ENCODE data around the gene EDDM3A. TPM values are rescaled to one million over a fixed set of nuclear protein-coding genes. Genes with fewer than 3 reads are reported as not detected.

Gene EDDM3A
- total and polyA plus RNA-seq, 3 donors from 2014 or later: 0.39 to 1.9 TPM; not detected in 1

DNA sequence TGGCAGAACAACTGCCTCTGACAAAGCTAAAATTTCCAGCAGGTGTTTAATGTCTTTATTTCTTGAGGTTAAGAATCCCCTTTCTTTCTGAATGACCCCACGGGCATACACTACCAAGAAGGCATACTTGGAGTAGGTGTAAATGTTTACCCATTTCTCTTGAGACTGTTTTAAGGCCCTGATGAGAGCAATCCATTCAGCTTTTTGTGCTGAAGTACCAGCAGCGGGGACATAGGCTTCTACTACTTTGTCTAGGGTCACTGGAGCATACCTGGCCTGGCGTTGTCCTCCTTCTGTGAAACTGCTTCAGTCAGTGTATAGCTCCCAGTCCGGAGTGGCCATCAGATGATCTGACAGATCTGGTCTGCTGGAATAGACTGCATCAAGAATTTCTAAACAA, 34.4 kb upstream of the EDDM3A start:
- no peaks in the 10 kb centered on the region for H3K4me1 ChIP-seq
- H3K27me3 ChIP-seq: no peaks in the 10 kb centered on the region
- H3K27ac ChIP-seq: no peak overlapping the region
- no peaks in the 10 kb centered on the region for H3K9me3 ChIP-seq
- WGBS, 2 donors: 78 to 90% methylated on average over 4 of the region's 4 CpGs
- TF ChIP-seq, protein P1, sequence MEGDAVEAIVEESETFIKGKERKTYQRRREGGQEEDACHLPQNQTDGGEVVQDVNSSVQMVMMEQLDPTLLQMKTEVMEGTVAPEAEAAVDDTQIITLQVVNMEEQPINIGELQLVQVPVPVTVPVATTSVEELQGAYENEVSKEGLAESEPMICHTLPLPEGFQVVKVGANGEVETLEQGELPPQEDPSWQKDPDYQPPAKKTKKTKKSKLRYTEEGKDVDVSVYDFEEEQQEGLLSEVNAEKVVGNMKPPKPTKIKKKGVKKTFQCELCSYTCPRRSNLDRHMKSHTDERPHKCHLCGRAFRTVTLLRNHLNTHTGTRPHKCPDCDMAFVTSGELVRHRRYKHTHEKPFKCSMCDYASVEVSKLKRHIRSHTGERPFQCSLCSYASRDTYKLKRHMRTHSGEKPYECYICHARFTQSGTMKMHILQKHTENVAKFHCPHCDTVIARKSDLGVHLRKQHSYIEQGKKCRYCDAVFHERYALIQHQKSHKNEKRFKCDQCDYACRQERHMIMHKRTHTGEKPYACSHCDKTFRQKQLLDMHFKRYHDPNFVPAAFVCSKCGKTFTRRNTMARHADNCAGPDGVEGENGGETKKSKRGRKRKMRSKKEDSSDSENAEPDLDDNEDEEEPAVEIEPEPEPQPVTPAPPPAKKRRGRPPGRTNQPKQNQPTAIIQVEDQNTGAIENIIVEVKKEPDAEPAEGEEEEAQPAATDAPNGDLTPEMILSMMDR (IDR thresholded peaks at IDR 0.05): no peak
- no peak for TF ChIP-seq POLR2A (IDR thresholded peaks at IDR 0.05)
- no peak overlapping the region for H3K4me3 ChIP-seq
- no peaks in the 10 kb centered on the region for H3K36me3 ChIP-seq (ENCODE audit: low read depth, missing control alignments)
- intact Hi-C loops (cut with DNase I; ENCODE audit: low total_unique reads): no loop called here
- no peak for DNase-seq

DNA sequence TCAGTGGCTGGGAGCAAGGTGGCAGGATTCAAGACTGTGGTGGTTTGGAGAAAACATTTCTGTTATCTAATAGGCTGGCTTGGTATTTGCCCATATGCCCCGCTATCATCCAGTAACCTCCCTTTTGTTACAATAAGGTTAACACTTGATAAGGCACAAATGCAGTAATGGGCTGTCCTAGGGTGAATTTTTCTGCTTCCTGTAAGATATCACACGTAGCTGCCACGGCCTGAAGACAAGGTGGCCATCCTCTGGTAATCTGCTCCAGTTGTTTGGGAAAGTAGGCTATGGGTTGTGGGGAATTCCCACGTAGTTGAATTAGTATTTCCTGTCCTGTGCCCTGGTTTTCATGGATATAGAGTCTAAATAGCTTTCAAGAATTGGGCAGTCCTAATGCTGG, 34.0 kb upstream of the EDDM3A start:
- intact Hi-C loops (cut with DNase I; ENCODE audit: low total_unique reads): no loop called here
- no peak for DNase-seq
- Histone ChIP-seq H3K4me1 (no peaks in the 10 kb centered on the region), H3K9me3 (no peaks in the 10 kb centered on the region), H3K27ac (no peak overlapping the region), H3K27me3 (no peaks in the 10 kb centered on the region), H3K36me3 (ENCODE audit: low read depth, missing control alignments) (no peaks in the 10 kb centered on the region), H3K4me3 (no peak overlapping the region)
- WGBS, 2 donors: 74 to 75% methylated on average over 4 of the region's 4 CpGs
- TF ChIP-seq, protein P1 (IDR thresholded peaks at IDR 0.05): no peak
- no peak for TF ChIP-seq POLR2A (IDR thresholded peaks at IDR 0.05)

DNA sequence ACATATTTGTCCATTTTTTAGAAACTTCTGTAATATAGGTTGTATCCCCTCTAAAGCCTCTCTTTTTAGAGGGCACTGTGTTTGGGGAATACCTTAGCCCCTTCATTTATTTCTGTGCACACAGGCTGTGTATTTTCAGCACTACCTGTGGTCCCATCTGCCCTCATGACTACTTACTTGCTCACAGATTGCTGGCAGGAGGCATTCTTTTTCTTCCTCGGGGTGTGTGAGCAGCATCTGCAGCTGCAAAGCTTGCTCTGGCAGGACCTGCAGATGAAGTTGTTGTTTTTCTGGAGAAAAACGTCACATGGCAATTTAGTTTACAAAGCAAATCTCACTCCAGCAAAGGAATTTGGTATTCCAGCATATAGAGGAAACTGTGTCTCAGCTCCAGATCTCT, 32.8 kb upstream of the EDDM3A start:
- no peaks in the 10 kb centered on the region for H3K36me3 ChIP-seq (ENCODE audit: low read depth, missing control alignments)
- H3K4me1 ChIP-seq: no peaks in the 10 kb centered on the region
- WGBS, 2 donors: 23 to 26% methylated on average over 2 of the region's 2 CpGs
- TF ChIP-seq, protein P1 (IDR thresholded peaks at IDR 0.05): no peak
- no peak for TF ChIP-seq POLR2A (IDR thresholded peaks at IDR 0.05)
- H3K4me3 ChIP-seq: no peak overlapping the region
- no peak overlapping the region for H3K27ac ChIP-seq
- H3K9me3 ChIP-seq: no peaks in the 10 kb centered on the region
- DNase-seq: no peak
- H3K27me3 ChIP-seq: no peaks in the 10 kb centered on the region
- intact Hi-C loops (cut with DNase I; ENCODE audit: low total_unique reads): no loop called here

DNA sequence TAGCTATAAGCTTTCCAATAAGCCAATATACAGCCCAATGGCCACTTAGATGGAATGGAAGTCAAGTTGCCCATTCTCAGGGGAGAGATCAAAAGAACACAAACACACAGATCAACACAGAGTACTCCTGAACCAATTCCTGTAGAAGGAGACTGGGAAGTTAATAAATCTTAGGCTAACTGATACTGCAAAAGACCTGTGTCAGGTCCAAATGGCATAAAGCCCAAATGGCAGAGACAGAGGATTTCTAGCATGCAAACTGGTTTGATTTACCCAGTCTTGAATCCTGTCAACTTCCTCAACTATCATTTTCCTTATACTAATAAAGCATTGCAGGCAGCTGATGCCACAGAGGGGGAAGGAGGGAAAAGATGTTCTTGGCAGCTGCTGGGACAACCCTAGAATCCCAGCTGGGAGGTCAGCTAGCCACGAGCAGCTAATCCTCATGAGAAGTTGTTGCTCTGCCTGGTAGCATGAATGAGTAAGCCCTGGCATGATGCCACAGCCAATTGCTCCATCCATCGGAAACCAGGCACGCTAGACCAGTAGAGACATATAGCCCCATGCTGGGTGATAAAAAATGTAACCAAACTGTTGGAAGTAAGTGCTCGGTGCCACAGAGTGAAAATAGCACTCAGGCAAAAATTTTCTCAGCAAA, 31.0 kb upstream of the EDDM3A start:
- peak; percentile 65 for DNase-seq
- peak overlapping the region in 1 of 2 donors; percentile 66 for H3K27ac ChIP-seq
- no peaks in the 10 kb centered on the region for H3K4me1 ChIP-seq
- H3K36me3 ChIP-seq (ENCODE audit: low read depth, missing control alignments): no peaks in the 10 kb centered on the region
- 54 to 58% methylated on average over 4 of the region's 4 CpGs for WGBS, 2 donors
- H3K27me3 ChIP-seq: no peaks in the 10 kb centered on the region
- no peaks in the 10 kb centered on the region for H3K9me3 ChIP-seq
- TF ChIP-seq POLR2A (IDR thresholded peaks at IDR 0.05): no peak
- TF ChIP-seq, protein P1 (IDR thresholded peaks at IDR 0.05): no peak
- H3K4me3 ChIP-seq: no peak overlapping the region
- intact Hi-C loops (cut with DNase I; ENCODE audit: low total_unique reads): no loop called here

DNA sequence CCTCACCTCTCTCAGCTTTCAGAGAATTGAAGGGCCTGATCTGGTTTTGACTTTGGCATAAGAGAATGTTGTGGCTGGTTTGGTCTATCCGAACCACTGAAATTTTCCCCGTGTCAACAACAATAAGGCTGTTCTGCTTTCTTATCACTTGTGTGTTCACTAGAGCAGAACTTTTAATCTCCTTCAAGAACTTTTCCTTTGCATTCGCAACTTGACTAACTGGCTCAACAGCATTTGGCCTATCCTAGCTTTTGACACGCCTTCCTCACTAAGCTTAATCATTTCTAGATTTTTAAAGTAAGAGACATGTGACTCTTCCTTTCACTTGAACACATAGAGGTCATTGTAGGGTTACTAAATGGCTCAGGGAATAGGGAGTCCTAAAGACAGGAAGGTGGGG, 25.9 kb upstream of the EDDM3A start:
- H3K36me3 ChIP-seq (ENCODE audit: low read depth, missing control alignments): no peaks in the 10 kb centered on the region
- H3K27me3 ChIP-seq: no peaks in the 10 kb centered on the region
- H3K4me3 ChIP-seq: no peak overlapping the region
- DNase-seq: no peak
- no peak for TF ChIP-seq POLR2A (IDR thresholded peaks at IDR 0.05)
- TF ChIP-seq, protein P1 (IDR thresholded peaks at IDR 0.05): no peak
- H3K4me1 ChIP-seq: no peaks in the 10 kb centered on the region
- no peaks in the 10 kb centered on the region for H3K9me3 ChIP-seq
- no peak overlapping the region for H3K27ac ChIP-seq
- intact Hi-C loops (cut with DNase I; ENCODE audit: low total_unique reads): no loop called here
- 71 to 72% methylated on average over 4 of the region's 4 CpGs for WGBS, 2 donors
